HepG2 (cell line): ENCODE results near the gene PERP. TPM values are rescaled to one million over a fixed set of nuclear protein-coding genes. Genes with fewer than 3 reads are reported as not detected.

Source experiments
- ATAC-seq: fragments of 200-7000 bp; cut with Tn5 transposase; 3 replicates; pipeline ENCODE4 v1.9.1; 2020; ENCODE audit warnings: mild to moderate bottlenecking, moderate library complexity
- BruUV-seq: library from RNA; stranded (reverse); fragments of 400-500 nt; replicated peaks from 2 replicates; lab custom pipeline; 2021; lab: Mats Ljungman, UMichigan
- CTCF ChIA-PET: fragments of 300-600 bp; formaldehyde crosslinking; extraction: SDS; loops from one replicate; lab custom pipeline; 2021; ENCODE audit warnings: low total read pairs, inconsistent platforms, low intra/inter-chr PET ratio; lab: Yijun Ruan, JAX
- POLR2A ChIA-PET: fragments of 350-600 bp; sonication (Branson Sonifier 250); formaldehyde crosslinking; loops from one replicate; lab custom pipeline; 2020; ENCODE audit warnings: antibody characterized with exemption, inconsistent platforms; lab: Yijun Ruan, JAX
- DNase-seq: peaks from one replicate; pipeline ENCODE4 v3.0.0-alpha.2; 2015; ENCODE audit warnings: low spot score
- FAIRE-seq: peaks from 3 replicates; lab custom pipeline; 2011; peaks lifted over from hg19 to GRCh38; lab: Jason Lieb, UNC
- H2AFZ ChIP-seq: one replicate; pipeline ENCODE4 v1.6.1; 2011; ENCODE audit warnings: low read length, inconsistent platforms
- H3K27ac ChIP-seq: fragments of 300-600 bp; 3 replicates; pipeline ENCODE4 v1.8.0; 2011; ENCODE audit warnings: mixed run types, mild to moderate bottlenecking, mixed read lengths, low read length, inconsistent platforms; ENCODE audit not compliant: insufficient read depth; ENCODE audit errors: extremely low read length
- H3K27me3 ChIP-seq, 2 experiments: fragments of 200-600 bp in 1 of 2; 2 replicates in 1 of 2; 3 replicates in 1 of 2; pipeline versions ENCODE4 v1.6.0 to v1.8.0; 2011; ENCODE audit warnings: low read length in 2 of 2, mild to moderate bottlenecking in 2 of 2, moderate library complexity in 2 of 2, inconsistent platforms in 1 of 2; ENCODE audit not compliant: insufficient read depth in 2 of 2, control insufficient read depth in 1 of 2
- H3K36me3 ChIP-seq, 2 experiments: fragments of 200-600 bp in 1 of 2; replicated peaks in 1 of 2; 2 replicates in 1 of 2; 3 replicates in 1 of 2; pipeline versions ENCODE4 v1.5.1 to v1.8.0; 2011; ENCODE audit warnings: low read length in 2 of 2, inconsistent platforms in 1 of 2; ENCODE audit not compliant: insufficient read depth in 2 of 2, control insufficient read depth in 1 of 2
- H3K4me1 ChIP-seq: 2 replicates; pipeline ENCODE4 v1.5.1; 2012; ENCODE audit warnings: low read length, inconsistent platforms; ENCODE audit not compliant: insufficient read depth
- H3K4me2 ChIP-seq: 2 replicates; pipeline ENCODE4 v1.6.0; 2011; ENCODE audit warnings: low read depth, low read length, inconsistent platforms
- H3K4me3 ChIP-seq, 3 experiments: fragments of 200-600 bp in 1 of 3; sonication (generic), shearing (Covaris generic) in 1 of 3; replicated peaks in 1 of 3; 2 replicates each; pipeline ENCODE4 v1.5.1; 2011 to 2016; ENCODE audit warnings: low read length in 3 of 3, inconsistent platforms in 2 of 3, low read depth in 2 of 3, mild to moderate bottlenecking in 2 of 3, control low read depth in 1 of 3, mixed read lengths in 1 of 3; ENCODE audit not compliant: insufficient read depth in 1 of 3
- H3K79me2 ChIP-seq: one replicate; pipeline ENCODE4 v1.6.1; 2011; ENCODE audit warnings: low read length, inconsistent platforms; ENCODE audit not compliant: insufficient read depth
- H3K9ac ChIP-seq: 2 replicates; pipeline ENCODE4 v1.6.0; 2011; ENCODE audit warnings: mild to moderate bottlenecking, low read depth, low read length, inconsistent platforms; ENCODE audit not compliant: insufficient read depth
- H3K9me3 ChIP-seq: 2 replicates; pipeline ENCODE4 v1.5.1; 2012; ENCODE audit warnings: mild to moderate bottlenecking, low read length
- H4K20me1 ChIP-seq: 2 replicates; pipeline ENCODE4 v1.6.0; 2011; ENCODE audit warnings: inconsistent platforms, mild to moderate bottlenecking, low read length, moderate library complexity; ENCODE audit not compliant: insufficient read depth
- ATF1 ChIP-seq: IDR thresholded peaks from 2 replicates; pipeline ENCODE4 v1.6.1; 2016; ENCODE audit warnings: mild to moderate bottlenecking, control low read depth
- CHD4 ChIP-seq: fragments of 200-600 bp; sonication (generic); IDR thresholded peaks from 2 replicates; pipeline ENCODE4 v1.7.0; 2017; ENCODE audit warnings: mild to moderate bottlenecking, low read length, borderline replicate concordance
- FIP1L1 ChIP-seq: fragments of 200-400 bp; formaldehyde crosslinking; IDR thresholded peaks from 2 replicates; pipeline ENCODE4 v1.6.1; 2018; ENCODE audit warnings: low read depth, mild to moderate bottlenecking, low read length, moderate library complexity, borderline replicate concordance; ENCODE audit not compliant: insufficient read depth
- HOXA7 ChIP-seq: sonication (generic); formaldehyde crosslinking; IDR thresholded peaks from 2 replicates; pipeline ENCODE4 v1.8.1; 2022; ENCODE audit warnings: mild to moderate bottlenecking, missing genetic modification reagents, moderate library complexity
- MBD4 ChIP-seq: IDR thresholded peaks from 2 replicates; pipeline ENCODE4 v1.6.1; 2012; ENCODE audit warnings: low read length, inconsistent platforms, borderline replicate concordance
- MTF1 ChIP-seq: sonication (generic); formaldehyde crosslinking; IDR thresholded peaks from 2 replicates; pipeline ENCODE4 v1.5.0; 2020; ENCODE audit warnings: missing genetic modification reagents
- RAD51 ChIP-seq: fragments of 450-650 bp; IDR thresholded peaks from 2 replicates; pipeline ENCODE4 v1.6.1; 2016; ENCODE audit warnings: borderline replicate concordance
- RARG ChIP-seq: sonication (generic); formaldehyde crosslinking; IDR thresholded peaks from 2 replicates; pipeline ENCODE4 v1.4.0; 2020; ENCODE audit warnings: low read depth, mild to moderate bottlenecking, missing genetic modification reagents
- RBAK ChIP-seq: sonication (generic); formaldehyde crosslinking; IDR thresholded peaks from 2 replicates; pipeline ENCODE4 v1.5.1; 2020; ENCODE audit warnings: mild to moderate bottlenecking, missing genetic modification reagents
- SUZ12 ChIP-seq: fragments of 150-350 bp; IDR thresholded peaks from 2 replicates; pipeline ENCODE4 v1.6.1; 2014; ENCODE audit warnings: low read depth, low read length
- TARDBP ChIP-seq: sonication (generic); formaldehyde crosslinking; IDR thresholded peaks from 2 replicates; pipeline ENCODE4 v1.8.0; 2022; ENCODE audit warnings: mild to moderate bottlenecking, missing genetic modification reagents
- THRA ChIP-seq: sonication (generic); formaldehyde crosslinking; IDR thresholded peaks from 2 replicates; pipeline ENCODE4 v1.4.0; 2020; ENCODE audit warnings: missing genetic modification reagents, borderline replicate concordance
- ZNF260 ChIP-seq: sonication (generic); formaldehyde crosslinking; IDR thresholded peaks from 2 replicates; pipeline ENCODE4 v1.4.0; 2020; ENCODE audit warnings: missing genetic modification reagents, low read depth, mild to moderate bottlenecking, borderline replicate concordance
- ZNF335 ChIP-seq: sonication (generic); formaldehyde crosslinking; IDR thresholded peaks from 2 replicates; pipeline ENCODE4 v1.4.0; 2020; ENCODE audit warnings: missing genetic modification reagents
- ZNF496 ChIP-seq: sonication (generic); formaldehyde crosslinking; IDR thresholded peaks from 2 replicates; pipeline ENCODE4 v1.8.1; 2023; ENCODE audit warnings: mild to moderate bottlenecking, moderate library complexity, missing genetic modification reagents; ENCODE audit not compliant: insufficient replicate concordance
- ZNF7 ChIP-seq: IDR thresholded peaks from 2 replicates; pipeline ENCODE4 v1.6.1; 2016; ENCODE audit warnings: missing biosample characterization, missing genetic modification reagents
- ZNF713 ChIP-seq: sonication (generic); formaldehyde crosslinking; IDR thresholded peaks from 2 replicates; pipeline ENCODE4 v1.4.0; 2020; ENCODE audit warnings: mild to moderate bottlenecking, missing genetic modification reagents
- ZSCAN20 ChIP-seq: sonication (generic); formaldehyde crosslinking; IDR thresholded peaks from 2 replicates; pipeline ENCODE4 v1.4.0; 2020; ENCODE audit warnings: missing genetic modification reagents, mild to moderate bottlenecking, borderline replicate concordance
- WGBS: methylation state at CpG from one replicate; pipeline ENCODE4 v1.1.6; 2017; ENCODE audit warnings: low lambda C conversion rate; 5-methylcytosine and 5-hydroxymethylcytosine counted together
- in situ Hi-C: cut with HindIII; loops from 2 replicates; pipeline ENCODE4 v1.10.0; 2017; ENCODE audit warnings: low pct_unique_long_range_greater_than_20kb; ENCODE audit not compliant: extremely low pct_ligation_motif_present
- intact Hi-C: fragments of 100-400 bp; cut with micrococcal nuclease; formaldehyde crosslinking; loops from one replicate; pipeline ENCODE4 v1.10.0; 2022; ENCODE audit not compliant: unreplicated experiment
- polyA plus RNA-seq, 8 experiments: library from polyadenylated mRNA; depleted of rRNA in 3 of 8; stranded (reverse) in 7 of 8; unstranded in 1 of 8; fragments of >200 nt; fragmentation: Illumina TruSeq in 4 of 8; extraction: Trizol in 4 of 8; gene quantifications; 2 replicates each; pipeline versions ENCODE4 v1.2.1 to v1.2.3, GENCODE V29; 2011 to 2016; ENCODE audit warnings: low read depth in 4 of 8, missing spikeins in 1 of 8, mixed read lengths in 1 of 8; ENCODE audit not compliant: insufficient read depth in 1 of 8
- total RNA-seq, 5 experiments: library from RNA; depleted of rRNA; stranded (reverse); fragments of >200 nt; fragmentation: Illumina TruSeq; extraction: Trizol; gene quantifications; 2 replicates each; pipeline ENCODE4 v1.2.3, GENCODE V29; 2016; ENCODE audit warnings: low read depth in 1 of 5

Gene PERP
- total and polyA plus RNA-seq, 2 of the 13 experiments (the other 11 are each of a cell fraction or from before 2014, with no cell fraction given) = 26.0 to 53.0 TPM

DNA sequence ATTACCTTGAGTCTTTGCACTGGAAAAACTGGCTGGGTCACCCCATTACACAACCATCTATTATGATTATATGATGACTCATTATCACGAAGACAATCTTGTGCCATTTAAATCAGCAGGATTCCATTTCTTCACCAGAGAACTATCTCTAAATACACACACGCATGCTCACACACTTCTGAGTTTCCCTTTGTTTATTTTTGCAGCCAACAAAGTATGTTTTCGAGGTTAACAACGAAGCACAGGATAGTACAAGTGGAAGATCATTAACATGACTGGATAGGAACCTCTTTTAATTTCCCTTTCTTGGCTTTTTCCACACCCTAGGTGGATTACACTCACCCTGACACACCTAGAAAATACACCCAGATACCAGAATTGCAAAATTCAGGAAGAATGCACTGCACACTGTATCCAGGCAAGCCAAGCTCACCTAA is 18.9 kb downstream of the PERP start (continued):
- no peak for TF ChIP-seq RAD51
- no peak for TF ChIP-seq MTF1 (CRISPR knock-in tag)
- TF ChIP-seq, all 625 proteins: peak for 4

DNA sequence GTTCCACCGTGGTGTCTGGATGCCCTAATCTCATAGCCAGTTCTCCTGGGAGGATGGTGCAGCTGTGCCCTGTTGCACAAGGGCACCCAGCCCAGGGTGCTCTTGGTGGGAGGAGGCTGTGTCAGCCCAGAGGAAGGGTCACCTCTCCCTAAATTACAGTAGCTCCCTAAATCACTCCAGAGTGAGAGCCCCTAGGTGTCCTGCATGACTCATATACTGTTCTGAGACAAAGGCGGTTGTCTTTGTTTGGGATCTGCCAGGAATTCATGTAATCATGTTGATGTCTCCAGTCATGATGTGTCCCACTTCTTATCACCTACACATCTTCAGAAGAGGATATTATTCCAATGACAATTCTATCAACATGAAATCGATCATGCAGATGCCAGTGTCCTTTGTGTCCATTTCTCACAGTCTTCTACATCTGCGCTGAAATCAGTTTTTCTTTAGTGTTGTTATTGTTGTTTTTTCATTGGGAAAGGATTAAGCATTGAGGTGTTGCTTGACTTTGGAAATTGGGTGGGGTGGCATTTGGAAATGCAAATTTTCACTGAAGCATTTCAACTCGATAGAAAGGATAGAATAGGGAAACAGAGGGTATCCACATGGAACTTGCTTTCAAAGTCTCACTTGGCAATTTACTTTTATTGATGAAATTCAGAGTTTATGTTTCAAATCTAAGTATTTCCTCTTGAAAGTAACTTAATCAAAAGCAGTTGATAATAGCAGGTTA is 19.5 kb downstream of the PERP start:
- peak overlapping the region; percentile 84 for H3K4me2 ChIP-seq
- H3K4me3 ChIP-seq = peak overlapping the region in 2 of 3 experiments; percentile 22 to 49; a peak in 2 of 6 replicates
- ATAC-seq (peak; percentile 19), DNase-seq (peak; percentile 31), FAIRE-seq (no peak)
- intact Hi-C loops = loop anchor here (10.0 kb wide), 1 partner anchor 733 kb away; no protein-coding TSS in a partner anchor
- H3K27me3 ChIP-seq = no peaks in the 10 kb centered on the region
- CTCF ChIA-PET = no interaction called here
- H3K79me2 ChIP-seq = no peaks in the 10 kb centered on the region
- H3K36me3 ChIP-seq = peaks cover 2 to 16% of the 10 kb centered on the region in 2 experiments; a peak in 4 of 5 replicates
- no peaks in the 10 kb centered on the region for H3K9me3 ChIP-seq
- POLR2A ChIA-PET = interaction anchor here (2.2 kb wide), 1 partner anchor 18 kb away, joined by 41 read pairs; the partner anchor contains the start of gene PERP
- H2AFZ ChIP-seq = no peak overlapping the region
- no peaks in the 10 kb centered on the region; the same call in 1 of the 2 replicates for H4K20me1 ChIP-seq
- in situ Hi-C loops = no loop called here
- peaks cover 54% of the 10 kb centered on the region for H3K4me1 ChIP-seq
- no TSS peak for BruUV-seq
- H3K9ac ChIP-seq = peak overlapping the region; percentile 45
- peak overlapping the region; percentile 81 for H3K27ac ChIP-seq
- 57% methylated on average over 5 of the region's 5 CpGs for WGBS
- no peak for TF ChIP-seq HOXA7 (CRISPR knock-in tag)
- TF ChIP-seq CHD4 = no peak
- no peak for TF ChIP-seq ZNF260
- TF ChIP-seq RBAK (CRISPR knock-in tag) = no peak
- no peak for TF ChIP-seq ZNF7 (CRISPR knock-in tag)
- no peak for TF ChIP-seq SUZ12
- no peak for TF ChIP-seq ZSCAN20 (CRISPR knock-in tag)
- no peak for TF ChIP-seq MBD4
- no peak for TF ChIP-seq ZNF335 (CRISPR knock-in tag)
- no peak for TF ChIP-seq ATF1 (CRISPR knock-in tag)
- no peak for TF ChIP-seq RARG (CRISPR knock-in tag)
- TF ChIP-seq ZNF713 (CRISPR knock-in tag) = no peak
- no peak for TF ChIP-seq TARDBP (CRISPR knock-in tag)
- TF ChIP-seq ZNF496 (CRISPR knock-in tag) = no peak
- no peak for TF ChIP-seq THRA (CRISPR knock-in tag)
- TF ChIP-seq FIP1L1 = no peak
